ENCODE results near the gene POLN.

DNA sequence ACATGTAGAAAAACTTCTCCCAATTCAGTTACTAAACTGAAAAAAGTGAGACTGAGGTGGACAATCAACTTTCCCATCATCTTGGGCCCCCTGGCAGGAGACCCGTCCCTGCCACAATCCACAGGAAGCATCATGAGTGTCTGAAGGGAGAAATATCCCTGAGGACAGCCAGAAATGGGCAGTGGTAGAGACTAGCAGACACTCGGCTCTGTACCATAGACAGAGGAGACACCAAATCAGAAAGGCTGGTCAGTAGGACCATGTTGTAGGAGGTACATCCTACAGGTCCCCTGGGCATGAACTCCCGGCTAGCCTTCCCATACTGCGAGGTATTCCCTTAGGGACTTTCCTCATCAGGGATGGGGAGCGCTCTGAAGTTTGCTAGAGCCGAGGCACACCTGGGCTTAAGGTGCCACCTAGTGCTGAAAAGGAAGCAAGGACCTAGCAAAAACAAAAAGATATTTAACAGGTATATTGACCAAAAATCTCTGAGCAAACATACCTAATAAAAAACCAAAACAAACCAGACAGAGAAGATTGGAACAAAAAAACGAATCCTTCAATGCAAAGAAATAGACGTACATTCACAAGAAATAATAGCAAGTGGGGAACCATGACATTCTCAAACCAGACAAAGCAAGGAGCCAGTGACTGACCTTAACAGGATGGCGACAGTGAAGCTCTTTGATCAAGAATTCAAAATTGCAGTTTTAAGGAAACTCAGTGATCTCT, 55.6 kb downstream of the POLN start:
- no peak for TF ChIP-seq POLR2A (IDR thresholded peaks at IDR 0.05)
- TF ChIP-seq, protein P1, sequence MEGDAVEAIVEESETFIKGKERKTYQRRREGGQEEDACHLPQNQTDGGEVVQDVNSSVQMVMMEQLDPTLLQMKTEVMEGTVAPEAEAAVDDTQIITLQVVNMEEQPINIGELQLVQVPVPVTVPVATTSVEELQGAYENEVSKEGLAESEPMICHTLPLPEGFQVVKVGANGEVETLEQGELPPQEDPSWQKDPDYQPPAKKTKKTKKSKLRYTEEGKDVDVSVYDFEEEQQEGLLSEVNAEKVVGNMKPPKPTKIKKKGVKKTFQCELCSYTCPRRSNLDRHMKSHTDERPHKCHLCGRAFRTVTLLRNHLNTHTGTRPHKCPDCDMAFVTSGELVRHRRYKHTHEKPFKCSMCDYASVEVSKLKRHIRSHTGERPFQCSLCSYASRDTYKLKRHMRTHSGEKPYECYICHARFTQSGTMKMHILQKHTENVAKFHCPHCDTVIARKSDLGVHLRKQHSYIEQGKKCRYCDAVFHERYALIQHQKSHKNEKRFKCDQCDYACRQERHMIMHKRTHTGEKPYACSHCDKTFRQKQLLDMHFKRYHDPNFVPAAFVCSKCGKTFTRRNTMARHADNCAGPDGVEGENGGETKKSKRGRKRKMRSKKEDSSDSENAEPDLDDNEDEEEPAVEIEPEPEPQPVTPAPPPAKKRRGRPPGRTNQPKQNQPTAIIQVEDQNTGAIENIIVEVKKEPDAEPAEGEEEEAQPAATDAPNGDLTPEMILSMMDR (IDR thresholded peaks at IDR 0.05) = peak in 1 of 12 donors; percentile 7
